GM13977 (cell line): ENCODE results near the gene CFAP54.

ENCODE experiments used
- DNase-seq: peaks from one replicate; pipeline ENCODE4 v3.0.0; 2012; ENCODE audit warnings: low spot score
- CTCF ChIP-seq: IDR thresholded peaks from 2 replicates; pipeline ENCODE4 v1.5.1; 2012; ENCODE audit warnings: mild to moderate bottlenecking, control low read depth; ENCODE audit not compliant: insufficient read depth; ENCODE audit errors: extremely low read depth, missing control alignments
- in situ Hi-C: fragments of 300-500 bp; cut with MboI; formaldehyde crosslinking; loops from one replicate; pipeline ENCODE4 v1.12.0; 2022; ENCODE audit warnings: low sequenced_read_pairs, low pct_unique_long_range_greater_than_20kb, mixed read lengths, inconsistent platforms; ENCODE audit not compliant: unreplicated experiment

Gene CFAP54

DNA sequence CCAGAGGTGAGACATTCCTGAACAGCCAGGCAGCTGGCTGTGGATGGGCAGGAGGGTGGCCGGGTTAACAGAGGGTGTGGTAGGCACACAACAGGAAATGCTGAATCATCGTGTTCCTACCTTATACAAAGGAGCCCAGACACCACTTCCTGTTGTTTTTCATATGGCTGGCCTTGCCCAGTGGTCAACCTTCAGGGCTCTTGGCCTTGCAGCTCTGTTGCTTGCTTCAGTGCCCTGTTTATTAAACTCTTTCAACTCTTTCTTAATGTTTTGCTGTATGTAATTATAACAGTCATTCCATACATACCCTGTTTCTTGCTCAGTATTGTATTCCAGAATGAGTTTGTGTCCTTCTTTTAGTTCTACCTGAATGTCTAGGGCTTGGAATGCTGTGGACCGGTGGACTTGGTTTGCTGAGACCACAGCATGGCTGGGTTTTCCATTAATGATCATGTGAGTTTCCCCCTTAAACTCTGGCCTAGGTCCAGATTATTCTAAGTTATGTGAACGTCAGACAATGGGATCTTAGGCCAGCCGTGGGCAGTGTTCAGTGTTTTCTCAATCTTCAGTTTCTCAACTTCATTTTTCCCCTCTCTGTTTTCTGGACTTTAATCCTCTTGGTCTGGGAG lies 11.9 kb downstream of the CFAP54 start:
- DNase-seq = no peak
- in situ Hi-C loops = no loop called here
- no peak for TF ChIP-seq CTCF

DNA sequence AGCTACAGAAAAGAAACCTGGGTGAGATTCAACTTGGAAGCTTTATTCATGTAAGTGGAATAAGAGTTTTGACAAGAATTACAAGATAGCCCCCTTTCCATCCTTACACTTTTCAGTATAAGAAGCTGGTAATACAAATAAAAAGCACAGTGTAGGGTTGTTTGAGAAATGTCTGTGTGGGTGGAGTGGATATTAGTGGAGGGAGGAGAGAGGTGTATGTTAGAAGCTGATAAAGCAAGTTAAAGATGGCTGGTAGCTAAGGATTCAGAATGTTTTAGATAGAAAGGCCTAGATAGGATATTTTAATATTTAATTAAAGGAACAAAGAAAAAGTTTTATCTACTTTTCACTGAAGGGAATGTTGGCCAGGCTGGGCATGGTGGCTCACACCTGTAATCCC lies 12.5 kb downstream of the CFAP54 start:
- no peak for DNase-seq
- no peak for TF ChIP-seq CTCF
- in situ Hi-C loops = no loop called here

GRCh38 chr12:96502477-96502876 lies 13.1 kb downstream of the CFAP54 start:
- TF ChIP-seq CTCF = no peak
- in situ Hi-C loops = no loop called here
- peak; percentile 23 for DNase-seq

DNA sequence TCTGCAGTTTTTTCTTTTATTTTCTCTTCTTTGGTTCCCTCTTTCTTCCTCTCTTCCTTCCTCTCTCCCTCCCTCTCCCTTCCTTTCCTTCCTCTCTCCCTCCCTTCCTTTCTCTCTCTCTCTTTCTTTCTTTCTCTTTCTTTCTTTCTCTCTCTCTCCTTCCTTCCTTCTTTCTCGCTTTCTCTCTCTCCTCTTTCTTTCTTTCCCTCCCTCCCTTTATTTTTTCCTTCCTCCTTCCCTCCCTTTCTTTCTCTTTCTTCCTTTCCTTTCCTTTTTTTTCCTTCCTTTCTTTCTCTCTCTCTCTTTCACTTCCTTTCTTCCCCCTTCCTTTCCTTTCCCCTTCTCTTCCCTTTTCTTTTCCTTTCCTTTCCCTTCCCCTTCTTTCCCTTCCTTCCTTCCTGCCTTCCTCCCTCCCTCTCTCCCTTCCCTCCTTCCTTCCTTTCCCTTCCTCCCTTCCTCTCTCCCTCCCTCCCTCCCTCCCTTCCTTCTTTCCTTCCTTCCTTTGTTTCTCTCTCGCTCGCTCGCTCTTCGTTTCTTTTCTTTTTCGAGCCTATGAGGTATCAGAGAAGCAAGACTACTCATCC lies 13.7 kb downstream of the CFAP54 start:
- in situ Hi-C loops = no loop called here
- no peak for TF ChIP-seq CTCF

GRCh38 chr12:96503976-96504375 lies 14.6 kb downstream of the CFAP54 start:
- no peak for DNase-seq
- in situ Hi-C loops = no loop called here
- no peak for TF ChIP-seq CTCF

More for the DNA sequence above, 13.7 kb downstream of the CFAP54 start:
- DNase-seq = no peak

- in situ Hi-C loops = no loop called here
Observed at GRCh38 chr12:96506776-96507175, 17.4 kb downstream of the CFAP54 start.

More at GRCh38 chr12:96506776-96507175, 17.4 kb downstream of the CFAP54 start:
- DNase-seq = no peak
- no peak for TF ChIP-seq CTCF
